Omental fat pad (tissue), 4 donors: ENCODE measurements around the gene FOXN1. TPM values are rescaled to one million over a fixed set of nuclear protein-coding genes. Genes with fewer than 3 reads are reported as not detected.

ENCODE experiments used
- ATAC-seq: fragments of 150-250 bp; one replicate; pipeline ENCODE4 v1.9.1; 2016; ENCODE audit warnings: mild to moderate bottlenecking, moderate library complexity; ENCODE audit not compliant: low FRiP score
- DNase-seq: peaks from one replicate; pipeline ENCODE4 v3.0.0-alpha.2; 2019; ENCODE audit warnings: low spot score
- total RNA-seq, 4 donors: library from RNA; depleted of rRNA; stranded (reverse); fragments of >200 nt; gene quantifications; one replicate each; pipeline ENCODE4 v1.1.0, GENCODE V29; 2016
- TF ChIP-seq, protein P1 (sequence below), 3 donors: fragments of 450-650 bp; IDR thresholded peaks; one replicate each; pipeline ENCODE4 v1.5.1; 2016 to 2017; ENCODE audit warnings: antibody characterized with exemption in 3 of 3, mild to moderate bottlenecking in 3 of 3, moderate library complexity in 2 of 3

FOXN1 gene
- total RNA-seq, 4 donors from 2014 or later: not detected

- DNase-seq (no peak), ATAC-seq (no peak)
- TF ChIP-seq, protein P1, sequence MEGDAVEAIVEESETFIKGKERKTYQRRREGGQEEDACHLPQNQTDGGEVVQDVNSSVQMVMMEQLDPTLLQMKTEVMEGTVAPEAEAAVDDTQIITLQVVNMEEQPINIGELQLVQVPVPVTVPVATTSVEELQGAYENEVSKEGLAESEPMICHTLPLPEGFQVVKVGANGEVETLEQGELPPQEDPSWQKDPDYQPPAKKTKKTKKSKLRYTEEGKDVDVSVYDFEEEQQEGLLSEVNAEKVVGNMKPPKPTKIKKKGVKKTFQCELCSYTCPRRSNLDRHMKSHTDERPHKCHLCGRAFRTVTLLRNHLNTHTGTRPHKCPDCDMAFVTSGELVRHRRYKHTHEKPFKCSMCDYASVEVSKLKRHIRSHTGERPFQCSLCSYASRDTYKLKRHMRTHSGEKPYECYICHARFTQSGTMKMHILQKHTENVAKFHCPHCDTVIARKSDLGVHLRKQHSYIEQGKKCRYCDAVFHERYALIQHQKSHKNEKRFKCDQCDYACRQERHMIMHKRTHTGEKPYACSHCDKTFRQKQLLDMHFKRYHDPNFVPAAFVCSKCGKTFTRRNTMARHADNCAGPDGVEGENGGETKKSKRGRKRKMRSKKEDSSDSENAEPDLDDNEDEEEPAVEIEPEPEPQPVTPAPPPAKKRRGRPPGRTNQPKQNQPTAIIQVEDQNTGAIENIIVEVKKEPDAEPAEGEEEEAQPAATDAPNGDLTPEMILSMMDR (IDR thresholded peaks at IDR 0.05): no peak
These were observed 4.5 kb upstream of the FOXN1 start for GRCh38 chr17:28501421-28502284.

GRCh38 chr17:28503420-28503819 lies 2.7 kb upstream of the FOXN1 start:
- TF ChIP-seq, protein P1 (IDR thresholded peaks at IDR 0.05): no peak
- DNase-seq: no peak
- ATAC-seq: no peak

DNA sequence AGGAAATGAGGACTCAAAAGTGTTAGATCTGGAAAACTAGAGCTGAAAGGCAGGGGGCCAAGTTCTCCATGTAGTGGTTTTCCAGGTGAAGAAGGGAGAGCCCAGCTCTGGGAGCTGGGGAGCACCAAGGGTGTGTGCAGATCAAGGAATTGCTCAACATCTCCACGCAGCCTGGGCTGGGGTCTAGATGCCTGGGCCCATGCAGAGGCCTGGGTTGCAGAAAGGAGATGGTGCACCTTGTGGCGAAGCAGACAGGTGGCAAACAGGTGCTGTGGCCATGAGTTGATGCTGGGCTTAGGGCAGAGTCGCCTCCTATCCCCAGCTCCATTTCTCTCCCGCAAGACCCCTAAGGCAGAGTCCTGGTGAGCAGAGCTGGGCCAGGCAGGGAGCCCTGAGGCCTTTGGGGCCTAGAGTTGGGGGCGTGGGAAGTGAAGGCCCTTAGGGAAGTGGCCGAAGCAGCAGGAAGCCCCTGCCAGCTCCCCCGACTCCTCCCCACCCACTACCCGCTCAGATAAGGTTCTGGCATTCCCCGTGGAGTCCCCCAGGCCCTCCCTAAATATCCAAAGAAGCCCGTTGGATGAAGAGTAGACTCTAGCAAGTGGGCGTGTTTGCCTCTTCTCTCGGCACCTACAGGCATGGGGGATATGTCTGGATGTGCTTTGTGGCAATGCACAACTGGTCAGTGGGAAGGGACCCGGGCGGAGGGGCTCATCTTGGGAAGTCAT lies 777 bp downstream of the FOXN1 start:
- ATAC-seq (no peak), DNase-seq (no peak)
- TF ChIP-seq, protein P1 (IDR thresholded peaks at IDR 0.05): no peak

- no peak for DNase-seq
- ATAC-seq: no peak
- TF ChIP-seq, protein P1 (IDR thresholded peaks at IDR 0.05): no peak
These were observed 1.5 kb downstream of the FOXN1 start for GRCh38 chr17:28507567-28508203.

GRCh38 chr17:28508211-28508724 lies 2.1 kb downstream of the FOXN1 start:
- TF ChIP-seq, protein P1 (IDR thresholded peaks at IDR 0.05): no peak
- DNase-seq (no peak), ATAC-seq (no peak)

DNA sequence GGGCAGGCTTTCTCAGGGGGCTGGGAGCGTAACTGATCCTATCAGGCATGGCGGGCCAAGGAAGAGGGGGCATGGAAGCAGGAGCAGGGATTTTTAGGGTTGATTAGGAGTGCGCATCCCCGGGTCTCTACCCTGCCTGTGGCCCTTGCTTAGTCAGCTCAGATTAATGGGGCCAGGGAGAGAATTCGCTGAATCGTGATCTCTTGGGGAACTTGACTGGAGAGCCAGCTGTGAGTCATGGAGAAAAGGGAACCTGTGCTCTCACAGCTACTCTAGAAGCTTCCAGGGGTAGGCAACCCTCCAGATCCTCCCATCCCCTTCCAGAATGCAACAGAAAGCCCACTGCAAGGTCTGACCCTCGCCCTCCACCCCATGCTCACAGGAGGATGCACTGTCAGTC lies 3.6 kb downstream of the FOXN1 start:
- TF ChIP-seq, protein P1 (IDR thresholded peaks at IDR 0.05): no peak
- DNase-seq: no peak
- no peak for ATAC-seq
